ENCODE measurements around the gene SEMA3F. TPM values are rescaled to one million over a fixed set of nuclear protein-coding genes. Genes with fewer than 3 reads are reported as not detected.

The SEMA3F gene
- total RNA-seq, 1 experiment from 2014 or later, result 3.9 TPM

- intact Hi-C loops (cut with micrococcal nuclease; ENCODE audit: unreplicated experiment), result no loop called here
- ChIA-PET CTCF (no interaction called here), POLR2A (ENCODE audit: low non-redundant PET) (no interaction called here)
- no peaks in the 10 kb centered on the region for H3K36me3 ChIP-seq (ENCODE audit: insufficient read depth, low read length, poor library complexity, severe bottlenecking)
- no peak for DNase-seq (ENCODE audit: low spot score)
- no TSS peak for BruUV-seq (replicated peaks)
- no peaks in the 10 kb centered on the region for H3K27me3 ChIP-seq (replicated peaks; ENCODE audit: insufficient read depth, low read depth, low read length, poor library complexity)
- no peak for TF ChIP-seq CTCF (conservative IDR thresholded peaks at IDR 0.05; ENCODE audit: low read depth, low read length)
- no peak for TF ChIP-seq EZH2 (IDR thresholded peaks at IDR 0.05; ENCODE audit: borderline replicate concordance, low read depth, low read length, poor library complexity, severe bottlenecking)
- H3K27ac ChIP-seq (ENCODE audit: low read depth, low read length, poor library complexity, severe bottlenecking), result no peak overlapping the region
- no peaks in the 10 kb centered on the region for H3K9me3 ChIP-seq (ENCODE audit: low read depth, low read length, poor library complexity, severe bottlenecking)
- no peak overlapping the region for H3K4me3 ChIP-seq (ENCODE audit: low read depth, low read length, poor library complexity, severe bottlenecking)
- H3K4me1 ChIP-seq (ENCODE audit: insufficient read depth, low read length, poor library complexity, severe bottlenecking), result peaks cover 30% of the 10 kb centered on the region
Observed at GRCh38 chr3:50164481-50164880, 9.4 kb downstream of the SEMA3F start.

- no TSS peak for BruUV-seq (replicated peaks)
- intact Hi-C loops (cut with micrococcal nuclease; ENCODE audit: unreplicated experiment), result no loop called here
- no peaks in the 10 kb centered on the region for H3K9me3 ChIP-seq (ENCODE audit: low read depth, low read length, poor library complexity, severe bottlenecking)
- no peak overlapping the region for H3K27ac ChIP-seq (ENCODE audit: low read depth, low read length, poor library complexity, severe bottlenecking)
- DNase-seq (ENCODE audit: low spot score), result no peak
- POLR2A ChIA-PET (ENCODE audit: low non-redundant PET), result no interaction called here
- H3K4me3 ChIP-seq (ENCODE audit: low read depth, low read length, poor library complexity, severe bottlenecking), result no peak overlapping the region
- peaks cover 30% of the 10 kb centered on the region for H3K4me1 ChIP-seq (ENCODE audit: insufficient read depth, low read length, poor library complexity, severe bottlenecking)
- H3K36me3 ChIP-seq (ENCODE audit: insufficient read depth, low read length, poor library complexity, severe bottlenecking), result no peaks in the 10 kb centered on the region
- TF ChIP-seq CTCF (conservative IDR thresholded peaks at IDR 0.05; ENCODE audit: low read depth, low read length), result no peak
- TF ChIP-seq EZH2 (IDR thresholded peaks at IDR 0.05; ENCODE audit: borderline replicate concordance, low read depth, low read length, poor library complexity, severe bottlenecking), result no peak
- H3K27me3 ChIP-seq (replicated peaks; ENCODE audit: insufficient read depth, low read depth, low read length, poor library complexity), result no peaks in the 10 kb centered on the region
- CTCF ChIA-PET, result no interaction called here
Observed at GRCh38 chr3:50164984-50165909, 10.1 kb downstream of the SEMA3F start.

GRCh38 chr3:50165910-50166538, 10.9 kb downstream of the SEMA3F start:
- Histone ChIP-seq H3K4me3 (ENCODE audit: low read depth, low read length, poor library complexity, severe bottlenecking) (no peak overlapping the region), H3K9me3 (ENCODE audit: low read depth, low read length, poor library complexity, severe bottlenecking) (no peaks in the 10 kb centered on the region), H3K27me3 (replicated peaks; ENCODE audit: insufficient read depth, low read depth, low read length, poor library complexity) (no peaks in the 10 kb centered on the region), H3K36me3 (ENCODE audit: insufficient read depth, low read length, poor library complexity, severe bottlenecking) (no peaks in the 10 kb centered on the region), H3K4me1 (ENCODE audit: insufficient read depth, low read length, poor library complexity, severe bottlenecking) (peaks cover 30% of the 10 kb centered on the region), H3K27ac (ENCODE audit: low read depth, low read length, poor library complexity, severe bottlenecking) (no peak overlapping the region)
- no peak for DNase-seq (ENCODE audit: low spot score)
- no TSS peak for BruUV-seq (replicated peaks)
- POLR2A ChIA-PET (ENCODE audit: low non-redundant PET), result no interaction called here
- no peak for TF ChIP-seq EZH2 (IDR thresholded peaks at IDR 0.05; ENCODE audit: borderline replicate concordance, low read depth, low read length, poor library complexity, severe bottlenecking)
- no peak for TF ChIP-seq CTCF (conservative IDR thresholded peaks at IDR 0.05; ENCODE audit: low read depth, low read length)
- intact Hi-C loops (cut with micrococcal nuclease; ENCODE audit: unreplicated experiment), result no loop called here
- CTCF ChIA-PET, result no interaction called here

Data from A673 (cell line).